Measurements from ENCODE around the gene FEZ2.

DNA sequence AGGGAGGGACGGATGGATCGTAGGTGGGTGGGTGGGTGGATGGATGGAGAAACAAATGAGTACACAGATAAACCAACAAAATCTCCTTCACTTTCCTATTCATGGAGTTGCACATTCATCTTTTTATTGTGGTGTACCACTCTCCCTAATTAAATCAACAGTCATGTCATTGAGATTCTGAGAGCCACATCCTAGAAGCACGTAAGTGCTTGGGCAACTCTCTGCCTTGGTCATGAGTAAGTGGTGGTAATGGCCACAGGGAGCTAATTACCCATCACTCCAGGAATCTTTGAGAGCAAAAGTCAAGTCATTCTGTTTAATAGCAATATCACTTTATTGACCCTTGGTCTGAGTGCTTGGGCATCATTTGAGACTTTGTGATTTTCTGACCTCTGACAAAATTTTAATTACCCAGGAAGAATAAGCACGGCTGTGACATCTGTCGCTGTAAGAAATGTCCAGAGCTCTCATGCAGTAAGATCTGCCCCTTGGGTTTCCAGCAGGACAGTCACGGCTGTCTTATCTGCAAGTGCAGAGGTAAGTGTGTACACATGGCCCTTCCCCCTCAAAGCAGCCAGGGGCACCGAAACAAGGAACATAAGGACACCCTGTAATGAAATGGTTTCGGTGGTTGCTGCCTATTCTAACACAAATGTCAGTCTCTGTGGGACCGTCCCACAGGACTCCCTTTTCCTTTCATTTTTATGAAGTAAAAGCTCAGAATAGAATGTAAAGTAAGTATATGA is 85.9 kb downstream of the FEZ2 start:
- TF ChIP-seq BACH2 (CRISPR knock-in tag; IDR thresholded peaks at IDR 0.05; ENCODE audit: borderline replicate concordance) = no peak
- TF ChIP-seq ZNF70 (CRISPR knock-in tag; IDR thresholded peaks at IDR 0.05) = no peak
- TF ChIP-seq TOX (CRISPR knock-in tag; IDR thresholded peaks at IDR 0.05; ENCODE audit: borderline replicate concordance) = no peak
- TF ChIP-seq, protein P1, sequence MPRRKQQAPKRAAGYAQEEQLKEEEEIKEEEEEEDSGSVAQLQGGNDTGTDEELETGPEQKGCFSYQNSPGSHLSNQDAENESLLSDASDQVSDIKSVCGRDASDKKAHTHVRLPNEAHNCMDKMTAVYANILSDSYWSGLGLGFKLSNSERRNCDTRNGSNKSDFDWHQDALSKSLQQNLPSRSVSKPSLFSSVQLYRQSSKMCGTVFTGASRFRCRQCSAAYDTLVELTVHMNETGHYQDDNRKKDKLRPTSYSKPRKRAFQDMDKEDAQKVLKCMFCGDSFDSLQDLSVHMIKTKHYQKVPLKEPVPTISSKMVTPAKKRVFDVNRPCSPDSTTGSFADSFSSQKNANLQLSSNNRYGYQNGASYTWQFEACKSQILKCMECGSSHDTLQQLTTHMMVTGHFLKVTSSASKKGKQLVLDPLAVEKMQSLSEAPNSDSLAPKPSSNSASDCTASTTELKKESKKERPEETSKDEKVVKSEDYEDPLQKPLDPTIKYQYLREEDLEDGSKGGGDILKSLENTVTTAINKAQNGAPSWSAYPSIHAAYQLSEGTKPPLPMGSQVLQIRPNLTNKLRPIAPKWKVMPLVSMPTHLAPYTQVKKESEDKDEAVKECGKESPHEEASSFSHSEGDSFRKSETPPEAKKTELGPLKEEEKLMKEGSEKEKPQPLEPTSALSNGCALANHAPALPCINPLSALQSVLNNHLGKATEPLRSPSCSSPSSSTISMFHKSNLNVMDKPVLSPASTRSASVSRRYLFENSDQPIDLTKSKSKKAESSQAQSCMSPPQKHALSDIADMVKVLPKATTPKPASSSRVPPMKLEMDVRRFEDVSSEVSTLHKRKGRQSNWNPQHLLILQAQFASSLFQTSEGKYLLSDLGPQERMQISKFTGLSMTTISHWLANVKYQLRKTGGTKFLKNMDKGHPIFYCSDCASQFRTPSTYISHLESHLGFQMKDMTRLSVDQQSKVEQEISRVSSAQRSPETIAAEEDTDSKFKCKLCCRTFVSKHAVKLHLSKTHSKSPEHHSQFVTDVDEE (CRISPR knock-in tag; IDR thresholded peaks at IDR 0.05) = no peak
- TF ChIP-seq ESRRG (CRISPR knock-in tag; IDR thresholded peaks at IDR 0.05) = no peak
- TF ChIP-seq ZNF565 (CRISPR knock-in tag; conservative IDR thresholded peaks at IDR 0.05; ENCODE audit: low read depth) = no peak
- no peak for TF ChIP-seq ZNF8 (CRISPR knock-in tag; IDR thresholded peaks at IDR 0.05)
- TF ChIP-seq, protein P2, sequence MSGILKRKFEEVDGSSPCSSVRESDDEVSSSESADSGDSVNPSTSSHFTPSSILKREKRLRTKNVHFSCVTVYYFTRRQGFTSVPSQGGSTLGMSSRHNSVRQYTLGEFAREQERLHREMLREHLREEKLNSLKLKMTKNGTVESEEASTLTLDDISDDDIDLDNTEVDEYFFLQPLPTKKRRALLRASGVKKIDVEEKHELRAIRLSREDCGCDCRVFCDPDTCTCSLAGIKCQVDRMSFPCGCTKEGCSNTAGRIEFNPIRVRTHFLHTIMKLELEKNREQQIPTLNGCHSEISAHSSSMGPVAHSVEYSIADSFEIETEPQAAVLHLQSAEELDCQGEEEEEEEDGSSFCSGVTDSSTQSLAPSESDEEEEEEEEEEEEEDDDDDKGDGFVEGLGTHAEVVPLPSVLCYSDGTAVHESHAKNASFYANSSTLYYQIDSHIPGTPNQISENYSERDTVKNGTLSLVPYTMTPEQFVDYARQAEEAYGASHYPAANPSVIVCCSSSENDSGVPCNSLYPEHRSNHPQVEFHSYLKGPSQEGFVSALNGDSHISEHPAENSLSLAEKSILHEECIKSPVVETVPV (CRISPR knock-in tag; IDR thresholded peaks at IDR 0.05) = no peak
